HepG2 (cell line): ENCODE measurements around the gene PLXNB2. TPM values are rescaled to one million over a fixed set of nuclear protein-coding genes. Genes with fewer than 3 reads are reported as not detected.
A peak's percentile ranks its signal among the peaks of the same experiment; 100 is the strongest.

ENCODE experiments used
- ELF4 ChIP-seq: sonication (generic); formaldehyde crosslinking; IDR thresholded peaks from 2 replicates; pipeline ENCODE4 v1.5.0; 2020; ENCODE audit warnings: missing genetic modification reagents, mild to moderate bottlenecking, moderate library complexity, borderline replicate concordance
- GABPA ChIP-seq, 2 experiments: IDR thresholded peaks; 2 replicates each; pipeline ENCODE4 v1.6.1; 2011 to 2016; ENCODE audit warnings: low read depth in 2 of 2, low read length in 1 of 2, missing biosample characterization in 1 of 2, missing genetic modification characterization in 1 of 2
- MBD4 ChIP-seq: IDR thresholded peaks from 2 replicates; pipeline ENCODE4 v1.6.1; 2012; ENCODE audit warnings: low read length, inconsistent platforms, borderline replicate concordance
- NCOA5 ChIP-seq: sonication (generic); formaldehyde crosslinking; IDR thresholded peaks from 2 replicates; pipeline ENCODE4 v1.4.0; 2020; ENCODE audit warnings: missing genetic modification reagents
- NFE2 ChIP-seq: sonication (generic); formaldehyde crosslinking; IDR thresholded peaks from 2 replicates; pipeline ENCODE4 v1.4.0; 2020; ENCODE audit warnings: missing genetic modification reagents
- NFE2L2 ChIP-seq: fragments of 150-350 bp; IDR thresholded peaks from 2 replicates; pipeline ENCODE4 v1.6.1; 2014; ENCODE audit warnings: low read length
- RFX1 ChIP-seq: fragments of 450-650 bp; IDR thresholded peaks from 2 replicates; pipeline ENCODE4 v1.6.1; 2017
- STAG1 ChIP-seq: sonication (generic); formaldehyde crosslinking; IDR thresholded peaks from 2 replicates; pipeline ENCODE4 v1.4.0; 2020; ENCODE audit warnings: missing genetic modification reagents
- ZNF460 ChIP-seq: sonication (generic); formaldehyde crosslinking; IDR thresholded peaks from 2 replicates; pipeline ENCODE4 v1.5.1; 2020; ENCODE audit warnings: missing genetic modification reagents, mild to moderate bottlenecking, borderline replicate concordance
- ZNF792 ChIP-seq: IDR thresholded peaks from 2 replicates; pipeline ENCODE4 v1.6.1; 2016
- polyA plus RNA-seq, 8 experiments: library from polyadenylated mRNA; depleted of rRNA in 3 of 8; stranded (reverse) in 7 of 8; unstranded in 1 of 8; fragments of >200 nt; fragmentation: Illumina TruSeq in 4 of 8; extraction: Trizol in 4 of 8; gene quantifications; 2 replicates each; pipeline versions ENCODE4 v1.2.1 to v1.2.3, GENCODE V29; 2011 to 2016; ENCODE audit warnings: low read depth in 4 of 8, missing spikeins in 1 of 8, mixed read lengths in 1 of 8; ENCODE audit not compliant: insufficient read depth in 1 of 8
- total RNA-seq, 5 experiments: library from RNA; depleted of rRNA; stranded (reverse); fragments of >200 nt; fragmentation: Illumina TruSeq; extraction: Trizol; gene quantifications; 2 replicates each; pipeline ENCODE4 v1.2.3, GENCODE V29; 2016; ENCODE audit warnings: low read depth in 1 of 5
- TF ChIP-seq, protein P1 (sequence below): sonication (generic); formaldehyde crosslinking; IDR thresholded peaks from 2 replicates; pipeline ENCODE4 v1.4.0; 2020; ENCODE audit warnings: missing genetic modification reagents, borderline replicate concordance
- TF ChIP-seq, protein P2 (sequence below): sonication (generic); formaldehyde crosslinking; conservative IDR thresholded peaks from 2 replicates; pipeline ENCODE4 v1.4.0; 2020; ENCODE audit warnings: mild to moderate bottlenecking, missing genetic modification reagents, moderate library complexity
- TF ChIP-seq, protein P3 (sequence below): IDR thresholded peaks from 2 replicates; pipeline ENCODE4 v1.6.1; 2016; ENCODE audit warnings: low read depth, control low read depth
- TF ChIP-seq, protein P4 (sequence below): IDR thresholded peaks from 2 replicates; pipeline ENCODE4 v1.6.1; 2012; ENCODE audit warnings: low read length, improper control_type of control experiment

The PLXNB2 gene
- total and polyA plus RNA-seq, 2 of the 13 experiments (the other 11 are each of a cell fraction or from before 2014, with no cell fraction given) = 32.6 to 68.9 TPM

DNA sequence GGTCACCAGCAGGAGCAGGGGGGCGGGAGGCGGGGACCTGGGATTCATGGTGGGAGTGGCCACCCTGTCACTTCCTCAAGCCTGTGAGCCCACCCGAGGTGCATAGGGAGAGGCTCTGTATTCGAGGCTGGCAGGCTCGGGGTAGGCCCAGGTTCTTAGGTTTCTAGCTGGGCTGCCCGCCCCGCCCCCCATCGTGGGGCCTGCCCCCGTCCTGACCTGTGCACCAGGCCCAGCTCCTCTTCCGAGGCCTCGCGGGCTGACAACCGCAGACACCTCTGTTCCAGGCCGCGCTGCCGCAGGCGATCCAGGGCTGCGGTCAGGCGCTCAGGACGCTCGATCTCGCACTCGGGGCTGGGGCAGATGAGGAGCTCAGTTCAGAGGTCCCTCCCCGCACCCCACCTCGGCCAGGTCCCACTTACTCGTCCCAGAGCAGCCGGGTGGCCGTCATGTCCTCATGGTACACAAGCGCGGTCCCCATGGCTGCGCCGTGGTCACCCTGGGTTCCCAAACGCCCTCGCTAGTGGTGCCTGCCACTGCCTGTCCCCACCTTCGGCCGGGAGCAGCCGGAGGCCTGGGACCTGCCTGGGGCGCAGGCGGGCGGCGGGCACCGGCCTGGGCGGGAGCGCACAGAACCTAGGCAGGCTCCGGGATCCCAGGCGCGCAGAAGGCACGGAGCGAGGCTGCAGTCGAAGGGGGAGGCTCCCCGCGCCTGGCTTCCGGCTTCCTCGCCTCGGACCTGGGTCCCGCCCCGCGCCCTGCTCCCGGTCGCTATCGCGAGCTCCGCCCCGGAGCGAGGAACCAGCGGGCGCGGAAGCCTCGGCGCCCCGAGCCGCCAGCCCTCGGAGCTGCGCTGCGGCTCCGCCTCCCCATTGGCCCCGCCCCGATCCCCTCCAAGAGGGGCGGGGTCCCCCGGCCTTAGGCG, 56.6 kb downstream of the PLXNB2 start, which contains the start of gene HDAC10 (continued):
- TF ChIP-seq, protein P1, sequence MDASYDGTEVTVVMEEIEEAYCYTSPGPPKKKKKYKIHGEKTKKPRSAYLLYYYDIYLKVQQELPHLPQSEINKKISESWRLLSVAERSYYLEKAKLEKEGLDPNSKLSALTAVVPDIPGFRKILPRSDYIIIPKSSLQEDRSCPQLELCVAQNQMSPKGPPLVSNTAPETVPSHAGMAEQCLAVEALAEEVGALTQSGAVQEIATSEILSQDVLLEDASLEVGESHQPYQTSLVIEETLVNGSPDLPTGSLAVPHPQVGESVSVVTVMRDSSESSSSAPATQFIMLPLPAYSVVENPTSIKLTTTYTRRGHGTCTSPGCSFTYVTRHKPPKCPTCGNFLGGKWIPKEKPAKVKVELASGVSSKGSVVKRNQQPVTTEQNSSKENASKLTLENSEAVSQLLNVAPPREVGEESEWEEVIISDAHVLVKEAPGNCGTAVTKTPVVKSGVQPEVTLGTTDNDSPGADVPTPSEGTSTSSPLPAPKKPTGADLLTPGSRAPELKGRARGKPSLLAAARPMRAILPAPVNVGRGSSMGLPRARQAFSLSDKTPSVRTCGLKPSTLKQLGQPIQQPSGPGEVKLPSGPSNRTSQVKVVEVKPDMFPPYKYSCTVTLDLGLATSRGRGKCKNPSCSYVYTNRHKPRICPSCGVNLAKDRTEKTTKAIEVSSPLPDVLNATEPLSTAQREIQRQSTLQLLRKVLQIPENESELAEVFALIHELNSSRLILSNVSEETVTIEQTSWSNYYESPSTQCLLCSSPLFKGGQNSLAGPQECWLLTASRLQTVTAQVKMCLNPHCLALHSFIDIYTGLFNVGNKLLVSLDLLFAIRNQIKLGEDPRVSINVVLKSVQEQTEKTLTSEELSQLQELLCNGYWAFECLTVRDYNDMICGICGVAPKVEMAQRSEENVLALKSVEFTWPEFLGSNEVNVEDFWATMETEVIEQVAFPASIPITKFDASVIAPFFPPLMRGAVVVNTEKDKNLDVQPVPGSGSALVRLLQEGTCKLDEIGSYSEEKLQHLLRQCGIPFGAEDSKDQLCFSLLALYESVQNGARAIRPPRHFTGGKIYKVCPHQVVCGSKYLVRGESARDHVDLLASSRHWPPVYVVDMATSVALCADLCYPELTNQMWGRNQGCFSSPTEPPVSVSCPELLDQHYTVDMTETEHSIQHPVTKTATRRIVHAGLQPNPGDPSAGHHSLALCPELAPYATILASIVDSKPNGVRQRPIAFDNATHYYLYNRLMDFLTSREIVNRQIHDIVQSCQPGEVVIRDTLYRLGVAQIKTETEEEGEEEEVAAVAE (CRISPR knock-in tag) = no peak
- TF ChIP-seq ELF4 (CRISPR knock-in tag) (no peak), STAG1 (no peak), NFE2L2 (no peak), NCOA5 (CRISPR knock-in tag) (no peak), ZNF792 (CRISPR knock-in tag) (no peak), GABPA (IDR thresholded peaks at IDR 0.05; ENCODE audit: low read depth, low read length) (peak; percentile 54), GABPA (CRISPR knock-in tag; IDR thresholded peaks at IDR 0.05; ENCODE audit: low read depth) (peak; percentile 31; the same call in 1 of the 2 replicates), NFE2 (CRISPR knock-in tag) (no peak), RFX1 (no peak), MBD4 (no peak), ZNF460 (no peak)
- TF ChIP-seq, protein P2, sequence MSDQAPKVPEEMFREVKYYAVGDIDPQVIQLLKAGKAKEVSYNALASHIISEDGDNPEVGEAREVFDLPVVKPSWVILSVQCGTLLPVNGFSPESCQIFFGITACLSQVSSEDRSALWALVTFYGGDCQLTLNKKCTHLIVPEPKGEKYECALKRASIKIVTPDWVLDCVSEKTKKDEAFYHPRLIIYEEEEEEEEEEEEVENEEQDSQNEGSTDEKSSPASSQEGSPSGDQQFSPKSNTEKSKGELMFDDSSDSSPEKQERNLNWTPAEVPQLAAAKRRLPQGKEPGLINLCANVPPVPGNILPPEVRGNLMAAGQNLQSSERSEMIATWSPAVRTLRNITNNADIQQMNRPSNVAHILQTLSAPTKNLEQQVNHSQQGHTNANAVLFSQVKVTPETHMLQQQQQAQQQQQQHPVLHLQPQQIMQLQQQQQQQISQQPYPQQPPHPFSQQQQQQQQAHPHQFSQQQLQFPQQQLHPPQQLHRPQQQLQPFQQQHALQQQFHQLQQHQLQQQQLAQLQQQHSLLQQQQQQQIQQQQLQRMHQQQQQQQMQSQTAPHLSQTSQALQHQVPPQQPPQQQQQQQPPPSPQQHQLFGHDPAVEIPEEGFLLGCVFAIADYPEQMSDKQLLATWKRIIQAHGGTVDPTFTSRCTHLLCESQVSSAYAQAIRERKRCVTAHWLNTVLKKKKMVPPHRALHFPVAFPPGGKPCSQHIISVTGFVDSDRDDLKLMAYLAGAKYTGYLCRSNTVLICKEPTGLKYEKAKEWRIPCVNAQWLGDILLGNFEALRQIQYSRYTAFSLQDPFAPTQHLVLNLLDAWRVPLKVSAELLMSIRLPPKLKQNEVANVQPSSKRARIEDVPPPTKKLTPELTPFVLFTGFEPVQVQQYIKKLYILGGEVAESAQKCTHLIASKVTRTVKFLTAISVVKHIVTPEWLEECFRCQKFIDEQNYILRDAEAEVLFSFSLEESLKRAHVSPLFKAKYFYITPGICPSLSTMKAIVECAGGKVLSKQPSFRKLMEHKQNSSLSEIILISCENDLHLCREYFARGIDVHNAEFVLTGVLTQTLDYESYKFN (CRISPR knock-in tag) = no peak; the same call in 1 of the 2 replicates
- TF ChIP-seq, protein P3, sequence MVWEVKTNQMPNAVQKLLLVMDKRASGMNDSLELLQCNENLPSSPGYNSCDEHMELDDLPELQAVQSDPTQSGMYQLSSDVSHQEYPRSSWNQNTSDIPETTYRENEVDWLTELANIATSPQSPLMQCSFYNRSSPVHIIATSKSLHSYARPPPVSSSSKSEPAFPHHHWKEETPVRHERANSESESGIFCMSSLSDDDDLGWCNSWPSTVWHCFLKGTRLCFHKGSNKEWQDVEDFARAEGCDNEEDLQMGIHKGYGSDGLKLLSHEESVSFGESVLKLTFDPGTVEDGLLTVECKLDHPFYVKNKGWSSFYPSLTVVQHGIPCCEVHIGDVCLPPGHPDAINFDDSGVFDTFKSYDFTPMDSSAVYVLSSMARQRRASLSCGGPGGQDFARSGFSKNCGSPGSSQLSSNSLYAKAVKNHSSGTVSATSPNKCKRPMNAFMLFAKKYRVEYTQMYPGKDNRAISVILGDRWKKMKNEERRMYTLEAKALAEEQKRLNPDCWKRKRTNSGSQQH = 0 out of 2 replicates have a peak, but pooled peaks have one; percentile 71
- TF ChIP-seq, protein P4, sequence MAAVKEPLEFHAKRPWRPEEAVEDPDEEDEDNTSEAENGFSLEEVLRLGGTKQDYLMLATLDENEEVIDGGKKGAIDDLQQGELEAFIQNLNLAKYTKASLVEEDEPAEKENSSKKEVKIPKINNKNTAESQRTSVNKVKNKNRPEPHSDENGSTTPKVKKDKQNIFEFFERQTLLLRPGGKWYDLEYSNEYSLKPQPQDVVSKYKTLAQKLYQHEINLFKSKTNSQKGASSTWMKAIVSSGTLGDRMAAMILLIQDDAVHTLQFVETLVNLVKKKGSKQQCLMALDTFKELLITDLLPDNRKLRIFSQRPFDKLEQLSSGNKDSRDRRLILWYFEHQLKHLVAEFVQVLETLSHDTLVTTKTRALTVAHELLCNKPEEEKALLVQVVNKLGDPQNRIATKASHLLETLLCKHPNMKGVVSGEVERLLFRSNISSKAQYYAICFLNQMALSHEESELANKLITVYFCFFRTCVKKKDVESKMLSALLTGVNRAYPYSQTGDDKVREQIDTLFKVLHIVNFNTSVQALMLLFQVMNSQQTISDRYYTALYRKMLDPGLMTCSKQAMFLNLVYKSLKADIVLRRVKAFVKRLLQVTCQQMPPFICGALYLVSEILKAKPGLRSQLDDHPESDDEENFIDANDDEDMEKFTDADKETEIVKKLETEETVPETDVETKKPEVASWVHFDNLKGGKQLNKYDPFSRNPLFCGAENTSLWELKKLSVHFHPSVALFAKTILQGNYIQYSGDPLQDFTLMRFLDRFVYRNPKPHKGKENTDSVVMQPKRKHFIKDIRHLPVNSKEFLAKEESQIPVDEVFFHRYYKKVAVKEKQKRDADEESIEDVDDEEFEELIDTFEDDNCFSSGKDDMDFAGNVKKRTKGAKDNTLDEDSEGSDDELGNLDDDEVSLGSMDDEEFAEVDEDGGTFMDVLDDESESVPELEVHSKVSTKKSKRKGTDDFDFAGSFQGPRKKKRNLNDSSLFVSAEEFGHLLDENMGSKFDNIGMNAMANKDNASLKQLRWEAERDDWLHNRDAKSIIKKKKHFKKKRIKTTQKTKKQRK = no peak
